NCI-H526 (cell line): ENCODE results near the gene VWF.

Experiments
- DNase-seq, 2 experiments: peaks; one replicate each; lab custom pipeline; 2025; lab: John Stamatoyannopoulos, UW

VWF gene

GRCh38 chr12:6076776-6077691, 47.4 kb downstream of the VWF start:
- DNase-seq: no peak

- DNase-seq: no peak
Measured at GRCh38 chr12:6076346-6076745, 48.1 kb downstream of the VWF start.

GRCh38 chr12:6074979-6075585, 49.4 kb downstream of the VWF start:
- no peak for DNase-seq

GRCh38 chr12:6074427-6074826, 50.0 kb downstream of the VWF start:
- DNase-seq: no peak

- no peak for DNase-seq
Measured at GRCh38 chr12:6073426-6073825, 51.0 kb downstream of the VWF start.

GRCh38 chr12:6072302-6072752, 52.1 kb downstream of the VWF start:
- DNase-seq: no peak

GRCh38 chr12:6071589-6071988, 52.9 kb downstream of the VWF start:
- DNase-seq: no peak

- peak; percentile 78 to 79 for DNase-seq
Measured at GRCh38 chr12:6070472-6071257, 53.8 kb downstream of the VWF start.

- no peak for DNase-seq
Measured at GRCh38 chr12:6069437-6070093, 54.9 kb downstream of the VWF start.

- peak; percentile 14 to 56 for DNase-seq
Measured at GRCh38 chr12:6068227-6068626, 56.2 kb downstream of the VWF start.

- DNase-seq: peak; percentile 50 to 78
Measured at GRCh38 chr12:6067152-6067916, 57.1 kb downstream of the VWF start.

GRCh38 chr12:6066651-6067050, 57.8 kb downstream of the VWF start:
- DNase-seq: no peak

GRCh38 chr12:6065863-6066199, 58.6 kb downstream of the VWF start:
- no peak for DNase-seq

GRCh38 chr12:6065131-6065862, 59.2 kb downstream of the VWF start:
- DNase-seq: no peak

GRCh38 chr12:6062757-6063735, 61.4 kb downstream of the VWF start:
- DNase-seq: peak; percentile 57 to 84

GRCh38 chr12:6062395-6062756, 62.1 kb downstream of the VWF start:
- DNase-seq: no peak

- DNase-seq: no peak
Measured at GRCh38 chr12:6061660-6062059, 62.8 kb downstream of the VWF start.

- no peak for DNase-seq
Measured at GRCh38 chr12:6059860-6060565, 64.5 kb downstream of the VWF start.

GRCh38 chr12:6059221-6059620, 65.2 kb downstream of the VWF start:
- no peak for DNase-seq
